MM.1S (cell line): ENCODE results near the gene OR52H1.

ENCODE experiments used
- DNase-seq: peaks from one replicate; pipeline ENCODE4 v3.0.0-alpha.2; 2015
- H2AFZ ChIP-seq: fragments of 300-600 bp; sonication (generic); 2 replicates; pipeline ENCODE4 v1.6.0; 2016; ENCODE audit warnings: antibody characterized with exemption, low read length
- H3F3A ChIP-seq: fragments of 300-600 bp; sonication (generic); 2 replicates; pipeline ENCODE4 v1.6.1; 2016; ENCODE audit warnings: mild to moderate bottlenecking, antibody characterized with exemption, low read length, moderate library complexity, mixed read lengths; ENCODE audit not compliant: insufficient read depth
- H3K27ac ChIP-seq: fragments of 300-600 bp; sonication (generic); 2 replicates; pipeline ENCODE4 v1.5.1; 2016; ENCODE audit warnings: mild to moderate bottlenecking, low read length
- H3K27me3 ChIP-seq: fragments of 300-600 bp; sonication (generic); replicated peaks from 2 replicates; pipeline ENCODE4 v1.6.0; 2016; ENCODE audit warnings: low read length; ENCODE audit not compliant: insufficient read depth
- H3K36me3 ChIP-seq: fragments of 300-600 bp; sonication (generic); replicated peaks from 2 replicates; pipeline ENCODE4 v1.6.1; 2016; ENCODE audit warnings: mild to moderate bottlenecking, low read length, mixed read lengths; ENCODE audit not compliant: insufficient read depth
- H3K4me1 ChIP-seq: fragments of 300-600 bp; sonication (generic); 2 replicates; pipeline ENCODE4 v1.6.1; 2016; ENCODE audit warnings: low read length, mixed read lengths
- H3K4me2 ChIP-seq: fragments of 300-600 bp; sonication (generic); 2 replicates; pipeline ENCODE4 v1.6.0; 2016; ENCODE audit warnings: low read depth, low read length
- H3K4me3 ChIP-seq: fragments of 300-600 bp; sonication (generic); 2 replicates; pipeline ENCODE4 v1.5.1; 2016; ENCODE audit warnings: low read length, mixed read lengths
- H3K79me2 ChIP-seq: fragments of 300-600 bp; sonication (generic); 2 replicates; pipeline ENCODE4 v1.6.1; 2016; ENCODE audit warnings: mixed run types, low read length, mixed read lengths
- H3K9ac ChIP-seq: fragments of 300-600 bp; sonication (generic); 2 replicates; pipeline ENCODE4 v1.6.1; 2016; ENCODE audit warnings: low read length, mixed read lengths
- H3K9me2 ChIP-seq: fragments of 300-600 bp; sonication (generic); replicated peaks from 2 replicates; pipeline ENCODE4 v1.6.1; 2016; ENCODE audit warnings: mild to moderate bottlenecking, low read length, mixed read lengths; ENCODE audit not compliant: insufficient read depth
- H3K9me3 ChIP-seq: fragments of 300-600 bp; sonication (generic); replicated peaks from 2 replicates; pipeline ENCODE4 v1.6.1; 2016; ENCODE audit warnings: mild to moderate bottlenecking, low read length, mixed read lengths; ENCODE audit not compliant: insufficient read depth
- H4K20me1 ChIP-seq: fragments of 300-600 bp; sonication (generic); 2 replicates; pipeline ENCODE4 v1.6.1; 2016; ENCODE audit warnings: mild to moderate bottlenecking, low read length, moderate library complexity, mixed read lengths; ENCODE audit not compliant: insufficient read depth
- EZH2 ChIP-seq: fragments of 300-600 bp; sonication (generic); optimal IDR thresholded peaks from 2 replicates; pipeline ENCODE3; 2017; ENCODE audit warnings: low read depth, mild to moderate bottlenecking, antibody characterized with exemption, low read length, mixed read lengths
- EZH2phosphoT487 ChIP-seq: fragments of 300-600 bp; sonication (generic); IDR thresholded peaks from 2 replicates; pipeline ENCODE4 v1.6.1; 2018; ENCODE audit warnings: antibody characterized with exemption, low read length
- TF ChIP-seq, protein P1 (sequence below): fragments of 300-600 bp; sonication (generic); IDR thresholded peaks from 2 replicates; pipeline ENCODE4 v1.5.1; 2016; ENCODE audit warnings: antibody characterized with exemption, low read length, mixed read lengths

Gene OR52H1

DNA sequence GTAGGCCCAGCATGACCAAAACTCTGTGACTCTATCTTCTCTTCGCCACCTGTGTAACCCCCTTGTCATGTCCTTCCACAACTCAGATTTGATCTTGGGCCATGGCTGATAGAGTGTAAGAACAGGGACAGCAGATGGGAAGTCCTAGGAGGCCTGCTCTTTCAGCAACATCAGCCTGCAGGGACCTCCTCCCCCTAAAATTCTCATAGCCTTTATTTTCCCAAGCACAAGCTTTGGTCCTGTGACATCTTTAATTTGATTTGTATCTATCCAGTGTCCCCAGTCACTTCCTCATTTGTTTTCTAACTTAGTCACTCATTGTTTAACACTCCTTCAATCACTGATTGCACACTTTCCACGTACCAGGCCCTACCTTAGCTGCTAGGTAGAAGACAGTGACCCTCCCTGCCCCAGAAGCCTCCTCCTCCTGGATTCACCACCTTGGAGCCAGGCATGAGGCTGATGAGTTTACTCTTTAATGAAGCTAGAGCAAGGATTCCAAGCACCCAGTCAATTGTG is 43.9 kb downstream of the OR52H1 start:
- Histone ChIP-seq H3K79me2 (no peaks in the 10 kb centered on the region), H4K20me1 (no peaks in the 10 kb centered on the region), H3K9ac (no peak overlapping the region), H3F3A (no peaks in the 10 kb centered on the region), H3K27me3 (no peaks in the 10 kb centered on the region), H3K36me3 (no peaks in the 10 kb centered on the region), H3K9me3 (no peaks in the 10 kb centered on the region), H3K4me3 (no peak overlapping the region), H3K27ac (no peak overlapping the region), H3K4me1 (no peaks in the 10 kb centered on the region), H3K9me2 (no peaks in the 10 kb centered on the region), H3K4me2 (no peak overlapping the region), H2AFZ (no peak overlapping the region)
- DNase-seq, result no peak
- TF ChIP-seq, protein P1, sequence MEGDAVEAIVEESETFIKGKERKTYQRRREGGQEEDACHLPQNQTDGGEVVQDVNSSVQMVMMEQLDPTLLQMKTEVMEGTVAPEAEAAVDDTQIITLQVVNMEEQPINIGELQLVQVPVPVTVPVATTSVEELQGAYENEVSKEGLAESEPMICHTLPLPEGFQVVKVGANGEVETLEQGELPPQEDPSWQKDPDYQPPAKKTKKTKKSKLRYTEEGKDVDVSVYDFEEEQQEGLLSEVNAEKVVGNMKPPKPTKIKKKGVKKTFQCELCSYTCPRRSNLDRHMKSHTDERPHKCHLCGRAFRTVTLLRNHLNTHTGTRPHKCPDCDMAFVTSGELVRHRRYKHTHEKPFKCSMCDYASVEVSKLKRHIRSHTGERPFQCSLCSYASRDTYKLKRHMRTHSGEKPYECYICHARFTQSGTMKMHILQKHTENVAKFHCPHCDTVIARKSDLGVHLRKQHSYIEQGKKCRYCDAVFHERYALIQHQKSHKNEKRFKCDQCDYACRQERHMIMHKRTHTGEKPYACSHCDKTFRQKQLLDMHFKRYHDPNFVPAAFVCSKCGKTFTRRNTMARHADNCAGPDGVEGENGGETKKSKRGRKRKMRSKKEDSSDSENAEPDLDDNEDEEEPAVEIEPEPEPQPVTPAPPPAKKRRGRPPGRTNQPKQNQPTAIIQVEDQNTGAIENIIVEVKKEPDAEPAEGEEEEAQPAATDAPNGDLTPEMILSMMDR, result no peak
- no peak for TF ChIP-seq EZH2
- TF ChIP-seq EZH2phosphoT487, result no peak

DNA sequence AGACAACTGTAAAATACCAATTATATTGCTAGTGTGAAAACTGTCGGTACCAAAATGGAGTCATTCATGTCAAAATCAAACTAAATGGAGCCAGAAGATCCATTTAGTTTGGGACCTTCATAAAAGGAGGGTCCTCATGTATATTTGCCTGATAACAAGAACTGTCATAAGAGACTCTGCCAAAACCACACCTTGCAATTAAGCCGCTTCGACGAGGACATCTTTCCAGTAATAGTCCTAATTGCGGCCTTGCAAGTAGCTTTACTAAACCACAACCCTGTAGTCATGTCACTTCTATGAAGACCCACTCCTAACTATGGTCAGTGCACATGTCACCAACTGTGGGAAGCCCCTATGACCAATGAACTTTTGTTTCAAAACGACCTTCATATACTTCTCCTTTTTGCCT is 47.9 kb downstream of the OR52H1 start:
- Histone ChIP-seq H3K9ac (no peak overlapping the region), H3K27ac (no peak overlapping the region), H3K79me2 (no peaks in the 10 kb centered on the region), H2AFZ (no peak overlapping the region), H3F3A (no peaks in the 10 kb centered on the region), H4K20me1 (no peaks in the 10 kb centered on the region), H3K4me1 (no peaks in the 10 kb centered on the region), H3K9me3 (no peaks in the 10 kb centered on the region), H3K9me2 (no peaks in the 10 kb centered on the region), H3K4me3 (no peak overlapping the region), H3K27me3 (no peaks in the 10 kb centered on the region), H3K36me3 (no peaks in the 10 kb centered on the region), H3K4me2 (no peak overlapping the region)
- DNase-seq, result no peak
- TF ChIP-seq EZH2phosphoT487, result no peak
- TF ChIP-seq, protein P1, result no peak
- no peak for TF ChIP-seq EZH2

DNA sequence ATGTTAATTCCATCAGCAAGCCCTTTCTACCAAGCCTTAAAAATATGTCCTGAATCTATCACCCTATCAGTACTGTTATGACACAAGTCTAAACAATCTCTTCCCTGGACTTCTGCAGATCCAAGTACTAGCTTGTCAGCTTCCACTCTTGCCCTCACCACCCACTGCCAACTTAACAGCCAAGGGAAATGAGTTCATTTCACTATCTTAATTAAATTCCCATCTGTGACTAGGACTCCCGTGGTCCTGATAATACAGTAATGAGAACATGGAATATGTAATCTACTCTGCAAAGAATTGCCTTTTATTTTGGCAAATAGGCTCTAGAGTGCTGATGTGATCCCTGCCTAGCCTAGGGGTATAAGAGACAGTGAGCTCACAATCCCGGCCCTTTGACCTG is 48.7 kb downstream of the OR52H1 start:
- Histone ChIP-seq H3K4me3 (no peak overlapping the region), H3K9me2 (no peaks in the 10 kb centered on the region), H3K4me2 (no peak overlapping the region), H2AFZ (no peak overlapping the region), H3K27me3 (no peaks in the 10 kb centered on the region), H3K27ac (no peak overlapping the region), H3K36me3 (no peaks in the 10 kb centered on the region), H4K20me1 (no peaks in the 10 kb centered on the region), H3K4me1 (no peaks in the 10 kb centered on the region), H3K9me3 (no peaks in the 10 kb centered on the region), H3F3A (no peaks in the 10 kb centered on the region), H3K79me2 (no peaks in the 10 kb centered on the region), H3K9ac (no peak overlapping the region)
- DNase-seq, result no peak
- TF ChIP-seq EZH2phosphoT487, result no peak
- TF ChIP-seq, protein P1, result no peak
